Panc1 (cell line): ENCODE data around the gene PHRF1. TPM values are rescaled to one million over a fixed set of nuclear protein-coding genes. Genes with fewer than 3 reads are reported as not detected.

Experiments used
- ATAC-seq: fragments of 200-7000 bp; cut with Tn5 transposase; 2 replicates; pipeline ENCODE4 v1.9.1; 2020; ENCODE audit warnings: mild to moderate bottlenecking, moderate library complexity
- BruUV-seq: library from RNA; stranded (reverse); fragments of 400-500 nt; replicated peaks from 2 replicates; lab custom pipeline; 2021; lab: Mats Ljungman, UMichigan
- CTCF ChIA-PET: fragments of 300-600 bp; sonication (Branson Sonifier 250); formaldehyde crosslinking; loops from one replicate; lab custom pipeline; 2022; ENCODE audit warnings: antibody characterized with exemption; lab: Charles Lee
- POLR2A ChIA-PET: fragments of 300-600 bp; sonication (Branson Sonifier 250); formaldehyde crosslinking; loops from one replicate; lab custom pipeline; 2022; ENCODE audit warnings: antibody characterized with exemption; lab: Charles Lee
- DNase-seq: peaks from one replicate; pipeline ENCODE4 v3.0.0-alpha.2; 2010; ENCODE audit warnings: low read depth, low spot score
- H3K27ac ChIP-seq: 2 replicates; pipeline ENCODE4 v1.5.1; 2011; ENCODE audit warnings: mild to moderate bottlenecking, low read length, inconsistent platforms
- H3K27me3 ChIP-seq: fragments of 200-500 bp; sonication (Bioruptor generic); 2 replicates; pipeline ENCODE4 v1.6.0; 2014; ENCODE audit warnings: low read length, inconsistent platforms; ENCODE audit not compliant: control insufficient read depth, insufficient read depth
- H3K36me3 ChIP-seq: fragments of 200-500 bp; sonication (Bioruptor generic); 2 replicates; pipeline ENCODE4 v1.5.1; 2014; ENCODE audit warnings: inconsistent platforms, mild to moderate bottlenecking, low read length, moderate library complexity; ENCODE audit not compliant: control insufficient read depth, insufficient read depth
- H3K4me1 ChIP-seq: 2 replicates; pipeline ENCODE4 v1.5.1; 2011; ENCODE audit warnings: inconsistent platforms, mild to moderate bottlenecking, low read length, moderate library complexity; ENCODE audit not compliant: control insufficient read depth, insufficient read depth
- H3K4me3 ChIP-seq, 2 experiments: 2 replicates each; pipeline ENCODE4 v1.5.1; 2011 to 2012; ENCODE audit warnings: low read depth in 2 of 2, low read length in 2 of 2, mild to moderate bottlenecking in 2 of 2, inconsistent platforms in 1 of 2, moderate library complexity in 1 of 2
- H3K9me3 ChIP-seq: fragments of 200-500 bp; sonication (Bioruptor generic); 2 replicates; pipeline ENCODE4 v1.5.1; 2014; ENCODE audit warnings: low read depth, mild to moderate bottlenecking, inconsistent platforms, low read length, moderate library complexity; ENCODE audit not compliant: control insufficient read depth, insufficient read depth
- CTCF ChIP-seq: fragments of 450-650 bp; IDR thresholded peaks from 2 replicates; pipeline ENCODE4 v1.5.1; 2017; ENCODE audit warnings: mild to moderate bottlenecking
- POLR2AphosphoS5 ChIP-seq: IDR thresholded peaks from 2 replicates; pipeline ENCODE4 v1.6.1; 2012; ENCODE audit warnings: mild to moderate bottlenecking, low read depth, low read length, moderate library complexity
- REST ChIP-seq, 2 experiments: IDR thresholded peaks; 2 replicates each; pipeline ENCODE4 v1.6.1; 2011 to 2012; ENCODE audit warnings: low read depth in 2 of 2, control low read depth in 1 of 2, low read length in 1 of 2, mild to moderate bottlenecking in 1 of 2, moderate library complexity in 1 of 2; ENCODE audit not compliant: insufficient read depth in 1 of 2
- SIN3A ChIP-seq: IDR thresholded peaks from 2 replicates; pipeline ENCODE4 v1.6.1; 2012; ENCODE audit warnings: low read depth, mild to moderate bottlenecking, low read length, moderate library complexity, borderline replicate concordance; ENCODE audit not compliant: insufficient read depth
- TCF7L2 ChIP-seq: IDR thresholded peaks from 2 replicates; pipeline ENCODE4 v1.6.1; 2011; ENCODE audit warnings: mild to moderate bottlenecking, low read depth, low read length, inconsistent platforms
- in situ Hi-C: cut with HindIII; loops from 2 replicates; pipeline ENCODE4 v1.10.0; 2016; ENCODE audit warnings: low sequenced_read_pairs, low pct_unique_long_range_greater_than_20kb
- intact Hi-C: fragments of 100-400 bp; cut with micrococcal nuclease; formaldehyde crosslinking; loops from one replicate; pipeline ENCODE4 v1.10.0; 2022; ENCODE audit not compliant: unreplicated experiment
- total RNA-seq: library from RNA; stranded (reverse); gene quantifications from one replicate; pipeline ENCODE4 v1.2.1, GENCODE V29; 2021; ENCODE audit not compliant: unreplicated experiment

Gene PHRF1
- total RNA-seq, 1 experiment from 2014 or later, result 90.6 TPM

- no peaks in the 10 kb centered on the region for H3K27me3 ChIP-seq
- no peaks in the 10 kb centered on the region for H3K9me3 ChIP-seq
- ATAC-seq (peak; percentile 34), DNase-seq (no peak)
- in situ Hi-C loops (no loop called here), intact Hi-C loops (no loop called here)
- ChIA-PET POLR2A (no interaction called here), CTCF (interaction anchor here (0.5 to 0.7 kb wide), 2 partner anchors 49 to 118 kb away, joined by 3 to 5 read pairs; no protein-coding TSS in a partner anchor)
- H3K27ac ChIP-seq, result no peak within 1 kb of the TSS
- H3K4me3 ChIP-seq, result no peak within 1 kb of the TSS
- TF ChIP-seq TCF7L2, result no peak
- no peak for TF ChIP-seq CTCF
- no peak for TF ChIP-seq POLR2AphosphoS5
- no peak for TF ChIP-seq REST (IDR thresholded peaks at IDR 0.05; ENCODE audit: insufficient read depth in 1 of 2, low read depth in 2 of 2, low read length in 1 of 2)
- no peak for TF ChIP-seq SIN3A
- BruUV-seq, result no TSS peak
- peaks cover 22% of the 10 kb centered on the region for H3K4me1 ChIP-seq
- no peaks in the 10 kb centered on the region for H3K36me3 ChIP-seq
Observed at GRCh38 chr11:624705-625635, 48.7 kb downstream of the PHRF1 start, which contains the start of gene CDHR5. CDHR5 (minus strand) TSS chr11:624955; CDS start chr11:624902, 53 bp downstream.

- in situ Hi-C loops, result no loop called here
- CTCF ChIA-PET, result interaction anchor here (0.5 to 0.7 kb wide), 2 partner anchors 48 to 117 kb away, joined by 3 to 5 read pairs; no protein-coding TSS in a partner anchor
- no peaks in the 10 kb centered on the region for H3K27me3 ChIP-seq
- no peak for TF ChIP-seq CTCF
- no peak for TF ChIP-seq POLR2AphosphoS5
- no peak for TF ChIP-seq SIN3A
- TF ChIP-seq TCF7L2, result no peak
- no peak overlapping the region for H3K4me3 ChIP-seq
- POLR2A ChIA-PET, result no interaction called here
- H3K4me1 ChIP-seq, result peaks cover 17% of the 10 kb centered on the region
- intact Hi-C loops, result no loop called here
- DNase-seq (no peak), ATAC-seq (peak; percentile 33)
- no peaks in the 10 kb centered on the region for H3K36me3 ChIP-seq
- no peak overlapping the region for H3K27ac ChIP-seq
- H3K9me3 ChIP-seq, result no peaks in the 10 kb centered on the region
- no TSS peak for BruUV-seq
Observed at GRCh38 chr11:625636-626268, 49.5 kb downstream of the PHRF1 start.
